C4-2B (cell line): Measurements from ENCODE around the gene C19orf12.

Source experiments
- H3K27ac ChIP-seq: fragments of 450-650 bp; 2 replicates; pipeline ENCODE4 v1.5.1; 2017
- CTCF ChIP-seq: fragments of 450-650 bp; conservative IDR thresholded peaks from 2 replicates; pipeline ENCODE4 v1.5.1; 2017; ENCODE audit warnings: mild to moderate bottlenecking
- ZFX ChIP-seq: fragments of 450-650 bp; IDR thresholded peaks from 2 replicates; pipeline ENCODE4 v1.6.1; 2017

C19orf12 gene

GRCh38 chr19:29714953-29715700 lies at the start of gene C19orf12:
TSS of gene C19orf12 (minus strand) at chr19:29715261. CDS start at chr19:29708413, 6,848 bp downstream.
- TF ChIP-seq ZFX (peak; percentile 99), CTCF (no peak)
- peak within 1 kb of the TSS; percentile 94 for H3K27ac ChIP-seq

- TF ChIP-seq CTCF (no peak), ZFX (no peak)
- H3K27ac ChIP-seq, result no peak overlapping the region
These were observed 49.3 kb upstream of the C19orf12 start for GRCh38 chr19:29764361-29764760.

DNA sequence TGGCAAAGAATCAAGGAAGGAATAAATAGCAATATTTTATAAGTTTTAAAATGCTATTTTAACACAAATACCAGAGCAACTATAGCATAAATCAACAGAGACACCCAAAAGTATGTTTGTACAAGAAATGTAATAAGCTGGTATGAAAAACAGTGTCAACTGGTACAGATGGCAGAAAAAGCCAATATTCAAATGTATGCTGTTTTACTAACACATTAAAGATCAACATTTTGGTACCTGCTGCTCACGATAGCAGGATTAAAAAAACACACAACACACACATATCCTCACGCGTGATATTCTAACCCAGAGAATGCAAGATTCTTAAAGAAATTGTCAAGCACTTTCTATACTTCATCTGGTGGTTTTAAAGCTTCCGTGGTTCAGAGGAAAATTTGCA lies 48.1 kb upstream of the C19orf12 start:
- H3K27ac ChIP-seq, result no peak overlapping the region
- TF ChIP-seq CTCF (no peak), ZFX (no peak)

GRCh38 chr19:29761575-29762232 lies 46.6 kb upstream of the C19orf12 start:
- H3K27ac ChIP-seq, result no peak overlapping the region
- TF ChIP-seq CTCF (no peak), ZFX (no peak)

GRCh38 chr19:29760752-29761502 lies 45.9 kb upstream of the C19orf12 start:
- no peak for TF ChIP-seq ZFX
- no peak for TF ChIP-seq CTCF
- no peak overlapping the region for H3K27ac ChIP-seq

- H3K27ac ChIP-seq, result no peak overlapping the region
- TF ChIP-seq ZFX, result no peak
- TF ChIP-seq CTCF, result no peak
These were observed 44.3 kb upstream of the C19orf12 start for GRCh38 chr19:29759359-29759758.

GRCh38 chr19:29758863-29759262 lies 43.8 kb upstream of the C19orf12 start:
- no peak for TF ChIP-seq CTCF
- no peak for TF ChIP-seq ZFX
- H3K27ac ChIP-seq, result no peak overlapping the region
